WTC11 (cell line): ENCODE data around the gene SGCB. TPM values are rescaled to one million over a fixed set of nuclear protein-coding genes. Genes with fewer than 3 reads are reported as not detected.
A peak's percentile ranks its signal among the peaks of the same experiment; 100 is the strongest.

ENCODE experiments used
- ATAC-seq: fragments of 200-7000 bp; cut with Tn5 transposase; 2 replicates; pipeline ENCODE4 v1.10.0; 2021; ENCODE audit warnings: mild to moderate bottlenecking, moderate library complexity
- CTCF ChIA-PET: fragments of 300-600 bp; sonication (Branson Sonifier 250); formaldehyde crosslinking; loops from one replicate; lab custom pipeline; 2021; ENCODE audit warnings: antibody characterized with exemption; lab: Charles Lee
- POLR2A ChIA-PET: fragments of 350-600 bp; sonication (Branson Sonifier 250); formaldehyde crosslinking; loops from one replicate; lab custom pipeline; 2021; ENCODE audit warnings: antibody characterized with exemption; lab: Charles Lee
- DNase-seq: peaks from one replicate; pipeline ENCODE4 v3.0.0; 2021; ENCODE audit warnings: low spot score
- H3K27ac Mint-ChIP-seq: 2 replicates; pipeline ENCODE4 v1.8.0; 2021; ENCODE audit warnings: mixed read lengths
- H3K27me3 Mint-ChIP-seq: 2 replicates; pipeline ENCODE4 v1.8.0; 2021; ENCODE audit warnings: low read depth, mild to moderate bottlenecking, moderate library complexity, mixed read lengths
- H3K36me3 Mint-ChIP-seq: 2 replicates; pipeline ENCODE4 v1.8.0; 2021; ENCODE audit warnings: mixed read lengths
- H3K4me1 Mint-ChIP-seq: 2 replicates; pipeline ENCODE4 v1.8.0; 2022; ENCODE audit warnings: mixed read lengths
- H3K4me3 Mint-ChIP-seq: 2 replicates; pipeline ENCODE4 v1.8.0; 2021; ENCODE audit warnings: mild to moderate bottlenecking, moderate library complexity, mixed read lengths
- H3K9me3 Mint-ChIP-seq: 2 replicates; pipeline ENCODE4 v1.8.0; 2021; ENCODE audit warnings: mixed read lengths
- ATF2 ChIP-seq: sonication (generic); formaldehyde crosslinking; IDR thresholded peaks from 2 replicates; pipeline ENCODE4 v1.8.1; 2022; ENCODE audit warnings: low read depth, missing genetic modification reagents, borderline replicate concordance
- ATF6 ChIP-seq: sonication (generic); formaldehyde crosslinking; IDR thresholded peaks from 2 replicates; pipeline ENCODE4 v1.8.1; 2023; ENCODE audit warnings: mild to moderate bottlenecking, missing genetic modification reagents
- ETV6 ChIP-seq: sonication (generic); formaldehyde crosslinking; IDR thresholded peaks from 2 replicates; pipeline ENCODE4 v1.8.1; 2022; ENCODE audit warnings: mild to moderate bottlenecking, missing genetic modification reagents
- HMGXB4 ChIP-seq: sonication (generic); formaldehyde crosslinking; IDR thresholded peaks from 2 replicates; pipeline ENCODE4 v1.8.1; 2023; ENCODE audit warnings: mild to moderate bottlenecking, moderate library complexity, missing genetic modification reagents
- KAT7 ChIP-seq: sonication (generic); formaldehyde crosslinking; IDR thresholded peaks from 2 replicates; pipeline ENCODE4 v1.8.1; 2023; ENCODE audit warnings: missing genetic modification reagents, mild to moderate bottlenecking, borderline replicate concordance
- MYBL2 ChIP-seq: sonication (generic); formaldehyde crosslinking; IDR thresholded peaks from 2 replicates; pipeline ENCODE4 v1.8.1; 2023; ENCODE audit warnings: mild to moderate bottlenecking, moderate library complexity, missing genetic modification reagents
- USF2 ChIP-seq: sonication (generic); formaldehyde crosslinking; IDR thresholded peaks from 2 replicates; pipeline ENCODE4 v1.8.1; 2023; ENCODE audit warnings: mild to moderate bottlenecking, missing genetic modification reagents, moderate library complexity
- ZMAT4 ChIP-seq: fragments of 250-450 bp; sonication (Bioruptor Pico); IDR thresholded peaks from 2 replicates; pipeline ENCODE4 v1.9.0; 2021; ENCODE audit warnings: mild to moderate bottlenecking
- total RNA-seq: library from RNA; stranded (reverse); gene quantifications from 3 replicates; pipeline ENCODE4 v1.2.3, GENCODE V29; 2021

Gene SGCB
- total RNA-seq, 1 experiment from 2014 or later: 27.6 TPM

GRCh38 chr4:52081216-52081615 lies 43.1 kb upstream of the SGCB start:
- no peaks in the 10 kb centered on the region for H3K36me3 Mint-ChIP-seq
- CTCF ChIA-PET: interaction anchor here (1.2 kb wide), 1 partner anchor 13 kb away, joined by 3 read pairs; no protein-coding TSS in a partner anchor
- no peak for DNase-seq
- no peak overlapping the region for H3K4me3 Mint-ChIP-seq
- TF ChIP-seq MYBL2 (CRISPR knock-in tag): no peak
- no peak for TF ChIP-seq ATF2
- no peak for TF ChIP-seq KAT7 (CRISPR knock-in tag)
- TF ChIP-seq, all 79 proteins: peak for 0
- Mint-ChIP-seq H3K9me3 (no peaks in the 10 kb centered on the region), H3K27me3 (peaks cover 10% of the 10 kb centered on the region), H3K27ac (no peak overlapping the region), H3K4me1 (no peaks in the 10 kb centered on the region)
- POLR2A ChIA-PET: no interaction called here
- ATAC-seq: no peak

- no peaks in the 10 kb centered on the region for H3K9me3 Mint-ChIP-seq
- ATAC-seq (no peak), DNase-seq (no peak)
- POLR2A ChIA-PET: interaction anchor here (0.6 kb wide), 1 partner anchor 236 kb away, joined by 4 read pairs; no protein-coding TSS in a partner anchor
- H3K36me3 Mint-ChIP-seq: no peaks in the 10 kb centered on the region
- H3K4me1 Mint-ChIP-seq: peaks cover 3% of the 10 kb centered on the region; the same call in 1 of the 2 replicates
- no peak overlapping the region for H3K27ac Mint-ChIP-seq
- no peak for TF ChIP-seq ZMAT4
- TF ChIP-seq, all 79 proteins: peak for 0
- H3K4me3 Mint-ChIP-seq: no peak overlapping the region
- CTCF ChIA-PET: no interaction called here
- peaks cover 17% of the 10 kb centered on the region for H3K27me3 Mint-ChIP-seq
Measured at GRCh38 chr4:52079659-52080058, 41.6 kb upstream of the SGCB start.

- peaks cover 17% of the 10 kb centered on the region for H3K27me3 Mint-ChIP-seq
- no peak overlapping the region for H3K27ac Mint-ChIP-seq
- POLR2A ChIA-PET: no interaction called here
- DNase-seq: peak; percentile 68
- peaks cover 6% of the 10 kb centered on the region for H3K4me1 Mint-ChIP-seq
- no peaks in the 10 kb centered on the region for H3K36me3 Mint-ChIP-seq
- no peaks in the 10 kb centered on the region for H3K9me3 Mint-ChIP-seq
- CTCF ChIA-PET: no interaction called here
- H3K4me3 Mint-ChIP-seq: peak overlapping the region; percentile 67
- TF ChIP-seq HMGXB4 (CRISPR knock-in tag) (no peak), ATF6 (CRISPR knock-in tag) (no peak), ETV6 (CRISPR knock-in tag) (peak; percentile 89)
- peak; percentile 98 for ATAC-seq
Measured at GRCh38 chr4:52076731-52077130, 38.6 kb upstream of the SGCB start.

- H3K4me1 Mint-ChIP-seq: peaks cover 8% of the 10 kb centered on the region
- no peaks in the 10 kb centered on the region for H3K9me3 Mint-ChIP-seq
- no peaks in the 10 kb centered on the region for H3K36me3 Mint-ChIP-seq
- DNase-seq: no peak
- CTCF ChIA-PET: no interaction called here
- H3K4me3 Mint-ChIP-seq: no peak overlapping the region
- POLR2A ChIA-PET: no interaction called here
- TF ChIP-seq USF2 (CRISPR knock-in tag): no peak
- H3K27me3 Mint-ChIP-seq: peaks cover 14% of the 10 kb centered on the region
- H3K27ac Mint-ChIP-seq: no peak overlapping the region
- no peak for ATAC-seq
Measured at GRCh38 chr4:52071791-52072546, 33.9 kb upstream of the SGCB start.
